GM19328 (cell line): Measurements from ENCODE around the gene LOXHD1.

Experiments used
- ATAC-seq: cut with Tn5 transposase; IDR thresholded peaks from one replicate; pipeline ENCODE4 v1.9.1; 2021; ENCODE audit warnings: mild to moderate bottlenecking, moderate library complexity; ENCODE audit not compliant: unreplicated experiment

The LOXHD1 gene

DNA sequence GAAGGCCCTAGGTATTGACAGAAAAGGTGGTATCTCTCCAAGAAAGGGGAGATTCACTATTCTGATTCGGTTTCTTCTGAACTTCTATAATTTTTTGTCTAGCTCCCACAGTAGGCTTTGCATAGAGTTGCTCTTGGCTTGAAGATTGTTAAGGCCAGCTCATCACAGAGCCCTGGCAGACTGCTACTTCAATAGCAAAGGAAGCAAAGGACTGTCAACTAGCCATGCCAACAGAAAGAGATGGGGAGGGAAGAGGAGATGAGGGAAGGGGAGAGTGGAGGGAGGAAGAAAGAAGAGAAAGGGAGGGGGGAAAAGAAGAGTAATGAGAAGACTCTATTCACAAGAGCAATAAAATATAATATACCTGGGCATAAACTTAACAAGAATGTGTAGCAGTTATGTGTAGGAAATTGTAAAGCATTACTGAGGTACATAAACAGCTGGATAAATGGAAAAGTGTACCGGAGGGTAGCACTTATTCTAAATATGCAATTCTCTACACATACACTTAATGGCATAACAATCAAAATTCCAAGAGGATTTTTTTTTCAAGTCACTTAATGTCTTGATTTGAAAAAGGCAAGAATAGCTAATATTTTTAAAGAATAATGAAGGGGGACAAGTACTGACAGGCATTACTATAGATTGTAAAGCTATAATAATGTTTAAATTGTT, 102.5 kb downstream of the LOXHD1 start:
- ATAC-seq, result no peak

GRCh38 chr18:46550609-46551008, 106.4 kb downstream of the LOXHD1 start:
- no peak for ATAC-seq

DNA sequence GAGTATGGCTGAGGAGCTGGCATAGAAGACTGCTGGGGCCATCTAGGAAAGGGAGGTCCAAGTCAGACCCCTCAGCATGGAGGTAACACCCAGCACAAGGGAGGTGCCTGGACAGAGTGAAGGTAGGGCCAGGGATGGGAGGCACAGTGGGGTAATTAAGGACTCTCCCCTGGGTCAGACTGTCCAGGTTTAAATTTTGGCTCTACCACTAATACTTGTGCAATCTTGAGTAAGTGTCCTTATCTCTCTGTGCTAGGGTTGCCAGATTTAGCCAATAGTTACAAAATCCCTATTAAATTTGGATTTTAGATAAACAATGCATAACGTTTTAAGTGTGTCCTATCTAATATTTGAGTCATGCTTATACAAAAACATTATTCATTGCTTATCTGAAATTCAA, 109.5 kb downstream of the LOXHD1 start:
- no peak for ATAC-seq

DNA sequence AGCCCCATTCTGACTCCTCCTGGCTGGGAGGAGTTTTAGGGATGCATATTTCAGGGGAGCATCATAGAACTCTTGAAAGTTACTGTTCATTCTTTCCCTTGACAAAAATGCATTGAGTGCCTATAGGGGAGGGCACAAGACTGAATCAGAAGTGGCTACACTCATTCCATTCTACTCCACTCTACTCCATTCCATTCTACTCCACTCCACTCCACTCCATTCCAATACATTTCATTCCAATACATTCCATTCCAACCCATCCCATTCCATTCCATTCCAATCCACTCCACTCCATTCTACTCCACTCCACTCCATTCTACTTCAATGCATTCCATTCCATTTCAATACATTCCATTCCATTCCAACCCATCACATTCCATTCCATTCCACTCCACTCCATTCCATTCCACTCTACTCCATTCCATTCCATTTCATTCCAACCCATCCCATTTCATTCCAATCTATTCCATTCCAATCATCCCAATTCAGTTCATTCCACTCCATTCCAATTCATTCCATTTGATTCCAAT, 110.8 kb downstream of the LOXHD1 start:
- ATAC-seq, result no peak

DNA sequence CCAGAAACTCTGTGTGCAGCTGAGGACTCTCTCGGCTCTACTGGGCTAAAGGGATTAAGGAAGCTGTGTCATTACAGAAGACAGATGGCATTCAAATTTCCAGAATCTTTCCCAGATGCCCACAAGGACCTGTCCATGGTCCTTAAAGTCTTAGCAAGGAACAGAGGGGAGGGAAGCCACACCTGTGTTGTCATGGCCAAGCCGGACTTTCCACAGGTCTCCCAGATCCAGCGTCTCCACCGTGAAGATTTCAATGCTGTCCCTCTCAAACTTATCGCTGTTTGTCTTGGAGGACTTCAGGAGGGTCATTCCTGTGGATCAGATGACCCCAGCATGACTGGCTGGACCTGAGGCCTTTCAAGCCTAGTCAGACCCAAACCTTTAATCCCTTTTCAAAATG, 114.5 kb downstream of the LOXHD1 start:
- no peak for ATAC-seq

DNA sequence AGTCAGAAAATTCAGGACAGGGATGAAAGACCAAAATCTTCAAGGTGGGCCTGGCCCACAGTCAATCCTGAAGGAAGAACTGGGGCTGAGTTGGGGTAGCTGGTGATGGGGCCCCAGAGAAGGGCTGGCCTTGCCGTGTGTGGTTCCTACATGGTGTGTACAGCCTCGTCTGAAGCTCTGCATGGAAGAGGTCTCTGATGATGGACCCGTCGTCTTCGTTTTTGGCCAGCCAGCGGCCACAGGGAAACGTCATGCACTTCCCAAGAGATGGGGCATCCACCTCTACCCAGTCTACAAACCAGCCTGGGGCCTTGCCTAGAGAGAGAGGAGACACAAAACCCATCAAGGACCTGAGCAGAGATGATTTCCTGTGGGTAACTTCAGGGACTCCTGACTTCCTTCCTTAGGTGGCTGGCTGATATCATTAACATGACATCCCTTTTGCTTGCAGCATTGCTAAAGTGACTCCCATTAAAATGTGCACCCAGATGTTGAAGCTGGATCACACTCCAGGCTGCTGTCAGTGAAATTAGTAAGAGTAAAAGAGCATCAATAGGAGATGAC, 115.3 kb downstream of the LOXHD1 start:
- ATAC-seq, result no peak

DNA sequence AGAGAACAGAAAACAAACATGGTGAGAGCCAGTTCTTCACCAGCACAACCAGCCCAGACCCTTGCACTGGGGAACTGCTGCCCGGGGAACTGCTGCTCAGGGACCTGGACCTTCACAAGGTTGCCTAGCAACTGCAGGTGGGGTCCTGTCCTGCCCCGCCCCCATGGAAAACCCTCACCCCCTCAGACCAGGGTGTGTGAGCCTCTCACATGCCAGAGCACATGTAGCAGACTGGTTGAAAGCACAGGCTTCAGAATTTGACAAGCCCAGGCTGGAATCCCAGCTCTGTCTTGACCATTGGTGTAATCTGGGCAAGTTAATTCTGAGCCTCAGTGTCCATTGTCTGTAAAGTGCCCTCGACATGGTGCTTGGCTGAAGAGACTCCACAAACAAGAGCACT, 118.6 kb downstream of the LOXHD1 start:
- ATAC-seq, result no peak

GRCh38 chr18:46536215-46536874, 120.7 kb downstream of the LOXHD1 start:
- no peak for ATAC-seq

GRCh38 chr18:46531482-46531881, 125.5 kb downstream of the LOXHD1 start:
- ATAC-seq, result no peak

- ATAC-seq, result no peak
These were observed 129.0 kb downstream of the LOXHD1 start for GRCh38 chr18:46528037-46528436.

DNA sequence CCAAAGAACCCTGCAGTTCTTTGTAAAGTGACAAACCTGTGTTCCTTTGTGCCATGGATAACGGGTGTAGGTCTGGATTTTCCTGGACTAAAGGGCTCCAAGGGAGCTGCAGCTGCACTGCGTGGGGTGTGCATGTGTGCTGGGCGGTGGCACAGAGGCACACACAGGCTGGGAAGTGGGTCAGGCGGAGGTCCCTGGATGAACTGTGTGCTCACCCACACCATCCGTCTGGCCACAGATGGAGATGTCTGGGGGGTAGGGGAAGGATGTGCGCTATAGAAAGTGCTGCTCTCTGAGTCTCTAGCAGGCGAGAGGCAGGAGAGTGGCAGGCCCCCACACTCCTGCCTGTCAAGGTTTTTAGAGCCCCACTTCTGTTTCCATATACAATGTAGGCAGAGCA, 137.2 kb downstream of the LOXHD1 start:
- no peak for ATAC-seq

DNA sequence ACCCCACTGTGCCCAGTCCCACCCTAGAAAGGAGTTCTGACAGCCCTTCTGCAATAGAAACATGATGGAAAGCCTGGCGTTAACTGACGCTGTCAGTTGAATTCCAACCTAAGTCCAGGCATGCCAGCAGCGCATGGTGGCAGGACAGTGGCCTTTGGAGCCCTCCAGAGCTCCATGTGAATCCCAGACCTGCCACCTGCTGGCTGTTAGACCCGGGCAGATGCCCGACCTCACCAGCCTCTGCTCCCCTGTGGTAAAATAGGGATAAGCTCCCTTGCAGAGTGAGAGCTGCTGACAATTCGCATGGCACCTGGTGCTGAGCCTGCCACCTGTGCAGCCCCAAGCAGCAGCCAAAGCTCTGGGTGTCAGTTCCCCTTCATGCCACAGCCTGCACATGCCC, 138.6 kb downstream of the LOXHD1 start:
- ATAC-seq, result no peak

GRCh38 chr18:46516555-46516954, 140.5 kb downstream of the LOXHD1 start:
- ATAC-seq, result no peak

DNA sequence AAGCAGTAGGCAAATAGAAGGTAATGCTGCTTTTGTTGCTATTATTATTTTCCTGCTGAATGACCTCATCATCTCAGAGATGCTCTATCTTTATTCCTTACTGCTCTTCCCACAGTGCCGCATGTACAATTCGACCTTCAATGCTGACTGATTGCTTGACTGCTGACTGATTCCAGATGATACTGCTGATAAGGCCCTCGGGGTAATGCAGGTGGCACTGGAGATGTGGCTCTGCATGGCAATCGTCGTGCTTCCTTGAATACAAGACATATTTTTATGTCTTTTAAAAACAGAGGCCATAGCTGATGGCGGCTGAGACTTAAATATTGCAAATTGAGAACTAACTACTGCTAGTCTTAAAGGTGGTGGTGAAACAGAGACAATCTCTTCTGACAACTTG, 146.6 kb downstream of the LOXHD1 start:
- ATAC-seq, result no peak

- no peak for ATAC-seq
These were observed 147.5 kb downstream of the LOXHD1 start for GRCh38 chr18:46509530-46509929.

DNA sequence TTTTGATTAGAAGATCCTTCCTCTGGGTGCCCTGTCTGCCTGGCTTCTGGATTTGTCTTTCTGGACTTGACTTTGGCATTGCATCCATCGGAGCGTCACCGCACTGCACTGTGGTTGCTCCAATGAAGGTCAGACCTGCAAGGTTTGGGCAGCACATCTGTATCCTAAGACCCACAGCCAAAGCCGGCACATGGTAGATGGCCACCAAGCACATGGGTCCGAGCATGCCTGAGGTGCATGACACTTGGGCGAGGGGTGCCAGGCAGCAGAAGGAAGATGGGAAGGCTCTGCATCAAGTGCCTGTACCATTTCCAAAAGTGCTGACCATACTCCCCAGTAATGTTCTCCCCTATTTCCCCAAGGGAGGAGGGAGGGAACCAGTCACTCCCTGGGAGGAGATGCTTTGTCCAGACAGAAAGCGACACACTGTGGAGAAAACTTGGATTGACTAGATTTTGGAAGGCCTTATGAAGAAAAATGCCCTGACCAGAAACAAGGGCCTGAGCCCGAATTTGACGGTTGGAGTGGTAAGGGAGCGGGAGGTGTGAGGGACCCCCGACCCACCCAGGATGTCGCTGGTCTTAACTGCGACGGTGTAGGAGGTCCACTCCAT, 149.9 kb downstream of the LOXHD1 start:
- no peak for ATAC-seq

GRCh38 chr18:46502444-46502843, 154.6 kb downstream of the LOXHD1 start:
- no peak for ATAC-seq

DNA sequence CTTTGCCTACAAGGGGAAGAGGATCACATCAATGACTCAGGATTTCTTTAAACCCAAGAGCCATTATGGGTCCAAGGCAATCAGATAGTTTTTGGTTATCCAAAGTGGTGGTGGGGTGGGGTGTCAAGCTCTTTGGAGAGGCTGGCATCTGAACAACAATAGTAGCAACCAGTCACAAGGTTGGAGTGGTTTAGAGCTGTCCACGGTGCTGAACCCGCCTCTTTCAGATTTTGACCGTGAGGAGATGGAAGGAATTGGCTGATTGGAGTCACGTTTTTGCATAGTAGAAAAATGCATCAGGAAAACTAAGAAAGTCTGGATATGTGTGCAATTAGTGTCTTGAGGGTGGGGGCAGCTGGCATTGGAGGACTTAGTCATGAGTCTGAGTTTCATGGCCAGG, 159.9 kb downstream of the LOXHD1 start:
- no peak for ATAC-seq

- no peak for ATAC-seq
These were observed 168.4 kb downstream of the LOXHD1 start for GRCh38 chr18:46488471-46489213.

GRCh38 chr18:46485675-46486194, 171.3 kb downstream of the LOXHD1 start:
- ATAC-seq, result no peak

GRCh38 chr18:46484971-46485370, 172.0 kb downstream of the LOXHD1 start:
- no peak for ATAC-seq
